ENCODE measurements around the gene GAS2.

- TF ChIP-seq CTCF (IDR thresholded peaks at IDR 0.05) = no peak
- TF ChIP-seq POLR2A (IDR thresholded peaks at IDR 0.05) = no peak
These were observed 87.0 kb downstream of the GAS2 start for GRCh38 chr11:22753416-22753815.

Data from uterus (tissue), 2 donors.